H9 (cell line): ENCODE measurements around the gene GSC2. TPM values are rescaled to one million over a fixed set of nuclear protein-coding genes. Genes with fewer than 3 reads are reported as not detected.

Source experiments
- DNase-seq: peaks from one replicate; pipeline ENCODE4 v3.0.0-alpha.2; 2017
- H2AFZ ChIP-seq: one replicate; pipeline ENCODE4 v1.6.1; 2013; ENCODE audit warnings: mild to moderate bottlenecking, low read length, control low read depth, moderate library complexity
- H2AK5ac ChIP-seq: 2 replicates; pipeline ENCODE4 v1.6.1; 2013; ENCODE audit warnings: low read length, control low read depth, mixed read lengths; ENCODE audit not compliant: insufficient read length
- H2BK120ac ChIP-seq: one replicate; pipeline ENCODE4 v1.6.1; 2013; ENCODE audit warnings: low read depth, mild to moderate bottlenecking, low read length, control low read depth, inconsistent platforms; ENCODE audit not compliant: poor library complexity, severe bottlenecking
- H2BK12ac ChIP-seq: 2 replicates; pipeline ENCODE4 v1.6.1; 2013; ENCODE audit warnings: low read length, control low read depth, mixed read lengths, low read depth; ENCODE audit not compliant: insufficient read length
- H2BK15ac ChIP-seq: 2 replicates; pipeline ENCODE4 v1.6.1; 2013; ENCODE audit warnings: low read depth, low read length, control low read depth
- H2BK20ac ChIP-seq: one replicate; pipeline ENCODE4 v1.6.1; 2013; ENCODE audit warnings: low read depth, mild to moderate bottlenecking, low read length, control low read depth, inconsistent platforms; ENCODE audit not compliant: poor library complexity, severe bottlenecking
- H2BK5ac ChIP-seq: 2 replicates; pipeline ENCODE4 v1.6.1; 2013; ENCODE audit warnings: low read length, control low read depth, mixed read lengths; ENCODE audit not compliant: insufficient read length
- H3K14ac ChIP-seq: 2 replicates; pipeline ENCODE4 v1.6.1; 2013; ENCODE audit warnings: low read length, control low read depth; ENCODE audit not compliant: insufficient read depth
- H3K18ac ChIP-seq: 2 replicates; pipeline ENCODE4 v1.6.1; 2013; ENCODE audit warnings: low read depth, mild to moderate bottlenecking, mixed read lengths, low read length, control low read depth; ENCODE audit not compliant: insufficient read length
- H3K23ac ChIP-seq: 2 replicates; pipeline ENCODE4 v1.6.1; 2013; ENCODE audit warnings: low read length, control low read depth, mixed read lengths, low read depth; ENCODE audit not compliant: insufficient read length
- H3K23me2 ChIP-seq: 2 replicates; pipeline ENCODE4 v1.6.1; 2013; ENCODE audit warnings: low read depth, mild to moderate bottlenecking, mixed read lengths, low read length, control low read depth; ENCODE audit not compliant: insufficient read length, poor library complexity, severe bottlenecking
- H3K27ac ChIP-seq: 2 replicates; pipeline ENCODE4 v1.5.1; 2013; ENCODE audit warnings: low read length, control low read depth, mixed read lengths, low read depth; ENCODE audit not compliant: insufficient read length
- H3K27me3 ChIP-seq: 2 replicates; pipeline ENCODE4 v1.6.1; 2013; ENCODE audit warnings: low read length, control low read depth, inconsistent platforms; ENCODE audit not compliant: insufficient read depth
- H3K4ac ChIP-seq: 2 replicates; pipeline ENCODE4 v1.6.1; 2013; ENCODE audit warnings: low read depth, mild to moderate bottlenecking, control low read depth, inconsistent platforms, low read length, moderate library complexity
- H3K4me1 ChIP-seq: 2 replicates; pipeline ENCODE4 v1.6.1; 2013; ENCODE audit warnings: low read length, control low read depth, inconsistent platforms; ENCODE audit not compliant: insufficient read depth
- H3K4me2 ChIP-seq: 2 replicates; pipeline ENCODE4 v1.6.1; 2013; ENCODE audit warnings: low read length, control low read depth, mixed read lengths; ENCODE audit not compliant: insufficient read length, insufficient read depth
- H3K56ac ChIP-seq: 2 replicates; pipeline ENCODE4 v1.6.1; 2013; ENCODE audit warnings: low read depth, mild to moderate bottlenecking, mixed read lengths, low read length, control low read depth; ENCODE audit not compliant: insufficient read length
- H3K79me1 ChIP-seq: 2 replicates; pipeline ENCODE4 v1.6.1; 2013; ENCODE audit warnings: low read depth, mild to moderate bottlenecking, moderate library complexity, low read length, control low read depth, inconsistent platforms; ENCODE audit not compliant: insufficient read depth, poor library complexity, severe bottlenecking
- H3K79me2 ChIP-seq: 2 replicates; pipeline ENCODE4 v1.6.1; 2013; ENCODE audit warnings: low read length, control low read depth, inconsistent platforms; ENCODE audit not compliant: insufficient read depth
- H3K9ac ChIP-seq: 2 replicates; pipeline ENCODE4 v1.6.1; 2013; ENCODE audit warnings: low read length, control low read depth, mixed read lengths; ENCODE audit not compliant: insufficient read length; ENCODE audit errors: extremely low read depth
- H3K9me3 ChIP-seq: one replicate; pipeline ENCODE4 v1.6.1; 2013; ENCODE audit warnings: low read depth, low read length, inconsistent platforms; ENCODE audit not compliant: control insufficient read depth
- H3T11ph ChIP-seq: one replicate; pipeline ENCODE4 v1.6.1; 2013; ENCODE audit warnings: mild to moderate bottlenecking, low read length, control low read depth, inconsistent platforms
- H4K20me1 ChIP-seq: one replicate; pipeline ENCODE4 v1.6.1; 2013; ENCODE audit not compliant: control insufficient read depth, insufficient read length, insufficient read depth
- H4K5ac ChIP-seq: 2 replicates; pipeline ENCODE4 v1.6.1; 2013; ENCODE audit warnings: low read depth, mild to moderate bottlenecking, mixed read lengths, low read length, control low read depth; ENCODE audit not compliant: insufficient read length
- H4K8ac ChIP-seq: replicated peaks from 2 replicates; pipeline ENCODE4 v1.6.1; 2013; ENCODE audit warnings: low read length, control low read depth, mixed read lengths, low read depth; ENCODE audit not compliant: insufficient read length
- H4K91ac ChIP-seq: 2 replicates; pipeline ENCODE4 v1.6.1; 2013; ENCODE audit warnings: low read depth, mild to moderate bottlenecking, moderate library complexity, mixed read lengths, low read length, control low read depth; ENCODE audit not compliant: insufficient read length
- H3K27ac Mint-ChIP-seq, 3 experiments: 2 replicates in 2 of 3; 3 replicates in 1 of 3; pipeline ENCODE4 v1.8.0; 2020 to 2021; ENCODE audit warnings: mixed read lengths in 3 of 3, mild to moderate bottlenecking in 1 of 3, moderate library complexity in 1 of 3
- H3K27me3 Mint-ChIP-seq: 2 replicates; pipeline ENCODE4 v1.8.0; 2021; ENCODE audit warnings: low read depth, mild to moderate bottlenecking, moderate library complexity, mixed read lengths
- H3K36me3 Mint-ChIP-seq, 3 experiments: 2 replicates in 2 of 3; 3 replicates in 1 of 3; pipeline ENCODE4 v1.8.0; 2020 to 2021; ENCODE audit warnings: low read depth in 3 of 3, mixed read lengths in 3 of 3; ENCODE audit not compliant: insufficient read depth in 1 of 3
- H3K4me1 Mint-ChIP-seq, 2 experiments: 2 replicates each; pipeline ENCODE4 v1.8.0; 2020; ENCODE audit warnings: mixed read lengths in 2 of 2
- H3K4me3 Mint-ChIP-seq, 2 experiments: 2 replicates in 1 of 2; 3 replicates in 1 of 2; pipeline ENCODE4 v1.8.0; 2020 to 2021; ENCODE audit warnings: mild to moderate bottlenecking in 2 of 2, mixed read lengths in 2 of 2, moderate library complexity in 1 of 2
- H3K9me3 Mint-ChIP-seq, 2 experiments: 2 replicates in 1 of 2; 3 replicates in 1 of 2; pipeline ENCODE4 v1.8.0; 2020; ENCODE audit warnings: mild to moderate bottlenecking in 2 of 2, mixed read lengths in 2 of 2, moderate library complexity in 1 of 2
- CTCF ChIP-seq: fragments of 200-600 bp; sonication (generic); conservative IDR thresholded peaks from 3 replicates; pipeline ENCODE4 v1.8.0; 2021; ENCODE audit warnings: antibody characterized with exemption, mild to moderate bottlenecking
- WGBS: extraction: QIAGEN DNeasy Blood & Tissue Kit; methylation state at CpG from one replicate; pipeline ENCODE4 v1.1.7; 2013; ENCODE audit warnings: missing lambda C conversion rate, low lambda C conversion rate, mixed read lengths; ENCODE audit not compliant: insufficient read length; ENCODE audit errors: extremely low coverage; 5-methylcytosine and 5-hydroxymethylcytosine counted together
- total RNA-seq: library from RNA; stranded (reverse); gene quantifications from 2 replicates; pipeline ENCODE4 v1.2.1, GENCODE V29; 2021

GSC2 gene
- total RNA-seq, 1 experiment from 2014 or later = 0.22 TPM

GRCh38 chr22:19120829-19121630 is 29.1 kb downstream of the GSC2 start:
- H3K4ac ChIP-seq = no peak overlapping the region
- no peak overlapping the region for H4K8ac ChIP-seq
- H4K20me1 ChIP-seq = no peaks in the 10 kb centered on the region
- WGBS = no CpG with 5 or more reads among the region's 23 CpGs
- H2BK120ac ChIP-seq = no peak overlapping the region
- Mint-ChIP-seq H3K4me3 (peak overlapping the region; percentile 83 to 93), H3K9me3 (no peaks in the 10 kb centered on the region; a peak in 3 of 5 replicates), H3K27ac (peak overlapping the region in 1 of 3 experiments; percentile 86; a peak in 3 of 7 replicates), H3K36me3 (peaks cover 0 to 4% (median 3%) of the 10 kb centered on the region in 3 experiments; a peak in 3 of 7 replicates), H3K27me3 (peaks cover 18% of the 10 kb centered on the region), H3K4me1 (peaks cover 26 to 30% of the 10 kb centered on the region in 2 experiments)
- H3K79me1 ChIP-seq = peaks cover 11% of the 10 kb centered on the region
- H3K9ac ChIP-seq = peak overlapping the region; percentile 59
- peak; percentile 57 for DNase-seq
- no peak overlapping the region for H3K56ac ChIP-seq
- H3K23ac ChIP-seq = no peak overlapping the region
- no peak overlapping the region for H2AK5ac ChIP-seq
- no peak overlapping the region for H3K14ac ChIP-seq
- no peak overlapping the region for H2BK5ac ChIP-seq
- H4K5ac ChIP-seq = no peak overlapping the region
- H3K23me2 ChIP-seq = peaks cover 9% of the 10 kb centered on the region
- H3T11ph ChIP-seq = no peak overlapping the region
- H4K91ac ChIP-seq = no peak overlapping the region
- TF ChIP-seq CTCF = no peak
- peaks cover 26% of the 10 kb centered on the region; the same call in 1 of the 2 replicates for H3K79me2 ChIP-seq
- no peak overlapping the region for H2BK12ac ChIP-seq
- no peak overlapping the region for H3K27ac ChIP-seq
- no peaks in the 10 kb centered on the region for H3K9me3 ChIP-seq
- no peak overlapping the region for H3K18ac ChIP-seq
- peaks cover 3% of the 10 kb centered on the region; the same call in 1 of the 2 replicates for H3K4me1 ChIP-seq
- H3K27me3 ChIP-seq = no peaks in the 10 kb centered on the region
- peak overlapping the region; percentile 90 for H3K4me2 ChIP-seq
- H2AFZ ChIP-seq = no peak overlapping the region
- H2BK15ac ChIP-seq = no peak overlapping the region
- no peak overlapping the region for H2BK20ac ChIP-seq
